GM12873 (cell line): ENCODE results near the gene FRMD4A.

Experiments
- TF ChIP-seq, protein P1 (sequence below): IDR thresholded peaks from 2 replicates; pipeline ENCODE4 v1.5.1; 2012; ENCODE audit warnings: low read depth, mild to moderate bottlenecking, moderate library complexity, low read length, control low read depth; ENCODE audit not compliant: insufficient read depth; ENCODE audit errors: missing control alignments

FRMD4A gene

DNA sequence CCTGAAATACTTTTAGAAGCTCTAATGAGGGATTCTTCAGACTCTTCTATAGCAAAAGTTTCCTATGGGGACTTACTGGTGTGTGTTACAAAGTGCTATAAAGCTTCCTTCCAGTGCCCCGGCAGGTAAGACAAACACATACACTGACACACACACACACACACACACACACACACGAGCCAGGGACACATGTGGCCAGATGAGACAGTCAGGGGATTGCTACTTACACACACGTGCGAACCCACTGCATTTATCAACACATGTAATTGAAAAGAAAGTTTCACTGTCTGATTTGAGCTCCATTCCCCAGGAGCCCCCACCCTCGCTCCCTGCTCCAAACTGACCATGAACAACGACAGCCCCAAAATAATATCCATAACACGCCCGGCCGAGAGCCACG, 624.1 kb downstream of the FRMD4A start:
- TF ChIP-seq, protein P1, sequence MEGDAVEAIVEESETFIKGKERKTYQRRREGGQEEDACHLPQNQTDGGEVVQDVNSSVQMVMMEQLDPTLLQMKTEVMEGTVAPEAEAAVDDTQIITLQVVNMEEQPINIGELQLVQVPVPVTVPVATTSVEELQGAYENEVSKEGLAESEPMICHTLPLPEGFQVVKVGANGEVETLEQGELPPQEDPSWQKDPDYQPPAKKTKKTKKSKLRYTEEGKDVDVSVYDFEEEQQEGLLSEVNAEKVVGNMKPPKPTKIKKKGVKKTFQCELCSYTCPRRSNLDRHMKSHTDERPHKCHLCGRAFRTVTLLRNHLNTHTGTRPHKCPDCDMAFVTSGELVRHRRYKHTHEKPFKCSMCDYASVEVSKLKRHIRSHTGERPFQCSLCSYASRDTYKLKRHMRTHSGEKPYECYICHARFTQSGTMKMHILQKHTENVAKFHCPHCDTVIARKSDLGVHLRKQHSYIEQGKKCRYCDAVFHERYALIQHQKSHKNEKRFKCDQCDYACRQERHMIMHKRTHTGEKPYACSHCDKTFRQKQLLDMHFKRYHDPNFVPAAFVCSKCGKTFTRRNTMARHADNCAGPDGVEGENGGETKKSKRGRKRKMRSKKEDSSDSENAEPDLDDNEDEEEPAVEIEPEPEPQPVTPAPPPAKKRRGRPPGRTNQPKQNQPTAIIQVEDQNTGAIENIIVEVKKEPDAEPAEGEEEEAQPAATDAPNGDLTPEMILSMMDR, result no peak

DNA sequence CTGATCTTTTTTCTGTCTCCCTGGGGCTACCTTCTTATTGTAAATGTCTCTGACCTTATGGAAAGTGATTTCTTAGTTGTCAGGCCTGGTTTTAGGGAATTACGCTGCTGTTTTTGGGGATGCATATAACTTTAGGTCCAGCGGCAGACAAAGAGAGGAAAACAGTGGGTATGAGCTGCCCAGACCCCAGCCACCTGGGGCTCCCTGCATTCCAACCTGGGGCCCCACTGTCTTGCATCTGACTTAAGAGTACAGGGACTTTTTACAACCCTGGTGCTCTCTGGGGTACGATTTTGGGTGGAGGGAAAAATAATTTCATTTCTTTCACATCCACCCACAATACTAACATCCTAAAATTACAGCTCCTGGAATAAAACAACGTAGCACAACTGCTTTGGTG, 624.5 kb downstream of the FRMD4A start:
- TF ChIP-seq, protein P1, result no peak

DNA sequence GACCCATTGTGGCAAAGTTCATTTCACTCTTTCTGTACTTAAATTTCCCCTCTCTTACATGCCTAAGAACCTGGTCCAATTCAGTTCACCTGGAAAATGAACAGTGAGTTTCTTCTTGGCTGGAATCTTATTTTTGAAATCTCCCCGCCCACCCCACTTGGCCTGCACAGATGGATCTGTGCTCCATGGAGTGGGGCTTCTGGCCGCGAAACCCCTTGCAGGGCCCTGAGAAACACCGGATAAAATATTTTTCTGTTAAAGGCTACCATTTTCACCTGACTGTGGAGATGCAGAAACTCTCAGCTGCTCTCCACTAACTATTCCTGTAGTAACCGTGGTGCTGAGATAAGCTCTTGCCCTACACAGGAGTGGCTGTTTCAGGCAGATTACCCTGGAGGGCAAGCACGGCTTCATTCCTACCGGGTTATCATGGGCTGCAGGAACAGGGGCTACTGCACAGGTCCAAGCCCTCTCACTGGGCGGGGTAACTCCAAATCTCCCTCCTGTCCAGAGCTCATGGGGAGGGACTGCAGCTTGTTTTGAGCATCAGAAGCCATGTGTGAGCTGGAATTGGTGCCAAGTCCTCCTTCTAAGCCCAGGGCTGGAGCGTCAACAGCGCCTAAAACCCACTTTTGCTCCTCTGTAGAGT, 625.1 kb downstream of the FRMD4A start:
- TF ChIP-seq, protein P1, result no peak

DNA sequence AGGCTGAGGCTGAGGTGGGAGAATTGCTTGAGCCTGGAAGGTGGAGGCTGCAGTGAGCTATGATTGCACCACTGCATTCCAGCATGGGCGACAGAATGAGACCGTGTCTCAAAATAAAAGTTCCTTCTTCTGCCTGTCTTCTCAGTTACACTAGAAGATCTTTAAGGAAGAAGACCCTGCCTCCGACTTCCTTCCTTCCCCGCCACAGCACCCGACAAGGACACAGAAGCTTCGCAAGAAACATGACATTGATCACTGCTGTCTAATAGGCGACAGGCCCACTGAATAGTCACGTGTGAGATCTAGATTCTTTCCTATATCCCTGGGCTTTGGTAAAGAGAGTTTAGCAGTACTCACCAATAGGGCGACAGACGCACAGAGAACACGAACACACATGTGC, 625.8 kb downstream of the FRMD4A start:
- TF ChIP-seq, protein P1, result no peak

DNA sequence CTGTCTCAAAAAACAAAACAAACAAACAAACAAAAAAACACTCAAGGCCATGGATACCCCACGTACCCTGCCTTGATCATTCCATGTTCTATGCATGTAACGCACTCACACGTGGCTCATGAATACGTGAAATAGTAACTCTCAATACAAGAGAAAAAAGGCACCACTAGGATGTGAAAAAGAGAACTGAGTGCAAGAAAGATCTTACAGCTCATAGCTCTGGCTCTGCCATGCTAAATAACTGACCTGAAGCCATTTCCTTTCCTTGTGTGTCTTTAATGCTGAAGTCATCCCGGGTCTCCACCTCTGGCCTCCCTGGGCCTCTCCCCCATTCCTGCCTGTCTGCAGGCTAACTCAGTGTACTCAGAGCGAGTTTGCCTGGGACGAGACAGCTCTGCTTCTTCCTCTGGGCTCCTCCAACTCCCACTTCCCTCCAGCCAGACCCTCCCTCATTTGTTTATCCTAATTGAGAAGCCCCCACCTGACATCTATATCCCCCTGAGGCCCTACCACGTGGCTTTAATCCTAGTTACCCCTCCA, 626.7 kb downstream of the FRMD4A start:
- TF ChIP-seq, protein P1, result no peak

DNA sequence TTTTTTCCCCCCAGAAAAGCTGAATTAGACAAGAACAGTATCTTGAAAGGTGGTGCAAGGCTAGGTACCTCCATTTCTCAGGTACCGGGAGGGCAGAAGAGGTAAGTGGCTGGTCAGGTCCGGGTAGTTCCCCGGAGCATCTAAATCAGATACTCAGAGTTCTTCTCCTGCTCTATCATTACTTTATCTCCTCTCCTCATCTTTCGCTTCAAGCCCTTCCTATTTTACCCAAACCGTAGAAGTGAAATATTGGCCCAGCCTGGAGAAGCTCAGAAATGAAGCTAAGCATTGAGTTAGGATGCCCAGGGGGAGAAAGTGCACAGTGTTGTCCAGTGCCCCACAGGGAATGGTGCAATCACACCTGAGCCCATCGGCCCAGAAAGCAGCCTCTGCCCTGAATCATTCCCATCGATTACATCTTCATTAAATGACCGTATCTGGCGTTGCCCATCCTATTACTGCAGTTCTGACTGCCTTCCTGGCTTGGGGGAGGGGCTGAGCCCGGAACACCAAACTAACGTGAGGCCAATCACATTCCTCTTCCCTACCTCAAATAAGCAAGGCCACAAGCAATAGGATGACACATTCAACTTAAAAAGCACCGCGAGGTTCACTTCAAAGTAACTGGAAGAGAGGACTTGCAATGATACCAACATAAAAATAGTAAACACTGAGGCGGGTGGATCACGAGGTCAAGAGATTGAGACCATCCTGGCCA, 627.5 kb downstream of the FRMD4A start:
- TF ChIP-seq, protein P1, result no peak

DNA sequence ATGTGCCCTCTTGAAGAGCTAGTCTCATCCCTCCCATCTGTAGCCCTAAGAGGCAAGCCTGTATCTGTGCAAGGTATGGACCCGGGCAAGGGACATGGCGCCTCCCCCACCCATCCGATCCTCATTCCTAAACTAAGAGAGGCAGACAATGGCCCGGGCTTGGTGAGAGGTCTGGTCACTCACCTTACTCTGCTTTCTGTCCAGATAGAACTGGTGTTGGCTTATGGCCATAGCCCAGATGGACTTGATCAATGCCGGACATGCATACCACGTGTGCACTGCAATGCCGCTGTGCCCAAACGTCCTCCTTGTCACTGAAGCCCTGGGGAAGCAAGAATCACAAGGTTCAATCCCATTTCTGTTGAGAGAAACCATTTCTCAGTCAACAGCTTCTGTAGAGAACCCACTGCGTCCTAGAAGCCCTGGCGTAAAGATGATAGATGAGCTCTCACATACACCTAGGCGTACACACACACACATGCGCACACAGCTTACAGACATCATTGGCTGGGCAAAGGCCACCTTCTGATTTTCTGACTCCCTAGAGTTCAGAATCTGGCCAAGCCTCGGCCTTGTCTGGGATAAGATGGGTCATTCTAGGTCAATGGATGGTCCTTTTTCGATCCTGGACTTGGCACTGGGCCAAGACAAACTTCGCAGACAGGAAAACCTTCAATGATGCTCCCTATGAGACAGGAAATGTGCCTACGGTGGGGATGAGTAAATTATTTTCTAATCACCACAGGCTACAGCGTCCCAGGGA, 629.4 kb downstream of the FRMD4A start:
- TF ChIP-seq, protein P1, result no peak
